MM.1S (cell line): ENCODE results near the gene TUBA3C.

ENCODE experiments used
- DNase-seq: peaks from one replicate; pipeline ENCODE4 v3.0.0-alpha.2; 2015
- H2AFZ ChIP-seq: fragments of 300-600 bp; sonication (generic); 2 replicates; pipeline ENCODE4 v1.6.0; 2016; ENCODE audit warnings: antibody characterized with exemption, low read length
- H3F3A ChIP-seq: fragments of 300-600 bp; sonication (generic); 2 replicates; pipeline ENCODE4 v1.6.1; 2016; ENCODE audit warnings: mild to moderate bottlenecking, antibody characterized with exemption, low read length, moderate library complexity, mixed read lengths; ENCODE audit not compliant: insufficient read depth
- H3K27ac ChIP-seq: fragments of 300-600 bp; sonication (generic); 2 replicates; pipeline ENCODE4 v1.5.1; 2016; ENCODE audit warnings: mild to moderate bottlenecking, low read length
- H3K27me3 ChIP-seq: fragments of 300-600 bp; sonication (generic); replicated peaks from 2 replicates; pipeline ENCODE4 v1.6.0; 2016; ENCODE audit warnings: low read length; ENCODE audit not compliant: insufficient read depth
- H3K36me3 ChIP-seq: fragments of 300-600 bp; sonication (generic); replicated peaks from 2 replicates; pipeline ENCODE4 v1.6.1; 2016; ENCODE audit warnings: mild to moderate bottlenecking, low read length, mixed read lengths; ENCODE audit not compliant: insufficient read depth
- H3K4me1 ChIP-seq: fragments of 300-600 bp; sonication (generic); 2 replicates; pipeline ENCODE4 v1.6.1; 2016; ENCODE audit warnings: low read length, mixed read lengths
- H3K4me2 ChIP-seq: fragments of 300-600 bp; sonication (generic); 2 replicates; pipeline ENCODE4 v1.6.0; 2016; ENCODE audit warnings: low read depth, low read length
- H3K4me3 ChIP-seq: fragments of 300-600 bp; sonication (generic); 2 replicates; pipeline ENCODE4 v1.5.1; 2016; ENCODE audit warnings: low read length, mixed read lengths
- H3K79me2 ChIP-seq: fragments of 300-600 bp; sonication (generic); 2 replicates; pipeline ENCODE4 v1.6.1; 2016; ENCODE audit warnings: mixed run types, low read length, mixed read lengths
- H3K9ac ChIP-seq: fragments of 300-600 bp; sonication (generic); 2 replicates; pipeline ENCODE4 v1.6.1; 2016; ENCODE audit warnings: low read length, mixed read lengths
- H3K9me2 ChIP-seq: fragments of 300-600 bp; sonication (generic); replicated peaks from 2 replicates; pipeline ENCODE4 v1.6.1; 2016; ENCODE audit warnings: mild to moderate bottlenecking, low read length, mixed read lengths; ENCODE audit not compliant: insufficient read depth
- H3K9me3 ChIP-seq: fragments of 300-600 bp; sonication (generic); replicated peaks from 2 replicates; pipeline ENCODE4 v1.6.1; 2016; ENCODE audit warnings: mild to moderate bottlenecking, low read length, mixed read lengths; ENCODE audit not compliant: insufficient read depth
- H4K20me1 ChIP-seq: fragments of 300-600 bp; sonication (generic); 2 replicates; pipeline ENCODE4 v1.6.1; 2016; ENCODE audit warnings: mild to moderate bottlenecking, low read length, moderate library complexity, mixed read lengths; ENCODE audit not compliant: insufficient read depth
- EZH2 ChIP-seq: fragments of 300-600 bp; sonication (generic); optimal IDR thresholded peaks from 2 replicates; pipeline ENCODE3; 2017; ENCODE audit warnings: low read depth, mild to moderate bottlenecking, antibody characterized with exemption, low read length, mixed read lengths
- EZH2phosphoT487 ChIP-seq: fragments of 300-600 bp; sonication (generic); IDR thresholded peaks from 2 replicates; pipeline ENCODE4 v1.6.1; 2018; ENCODE audit warnings: antibody characterized with exemption, low read length
- TF ChIP-seq, protein P1 (sequence below): fragments of 300-600 bp; sonication (generic); IDR thresholded peaks from 2 replicates; pipeline ENCODE4 v1.5.1; 2016; ENCODE audit warnings: antibody characterized with exemption, low read length, mixed read lengths

Gene TUBA3C

DNA sequence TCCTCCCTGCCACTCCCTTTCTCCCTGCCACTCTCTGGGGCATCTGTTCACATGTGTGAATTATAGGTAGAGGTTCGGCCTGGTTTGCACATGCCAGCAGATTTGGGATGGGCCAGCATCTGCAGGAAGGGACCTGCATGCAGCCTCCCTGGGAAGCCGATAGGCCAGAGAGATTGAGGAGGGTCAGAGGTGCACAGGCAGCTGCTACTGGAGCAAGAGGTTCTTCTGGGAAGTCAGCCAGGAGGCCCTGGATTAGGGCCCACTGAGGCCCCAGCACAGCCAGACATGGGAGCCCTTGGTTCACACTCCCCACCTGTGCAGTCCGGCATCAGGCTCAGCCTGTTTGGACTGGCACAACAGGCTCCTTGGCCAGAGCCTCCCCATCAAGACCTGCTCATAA lies 12.1 kb downstream of the TUBA3C start:
- H3F3A ChIP-seq, result no peaks in the 10 kb centered on the region
- DNase-seq, result no peak
- no peak overlapping the region for H3K27ac ChIP-seq
- H3K36me3 ChIP-seq, result no peaks in the 10 kb centered on the region
- TF ChIP-seq EZH2 (no peak), EZH2phosphoT487 (no peak)
- TF ChIP-seq, protein P1, sequence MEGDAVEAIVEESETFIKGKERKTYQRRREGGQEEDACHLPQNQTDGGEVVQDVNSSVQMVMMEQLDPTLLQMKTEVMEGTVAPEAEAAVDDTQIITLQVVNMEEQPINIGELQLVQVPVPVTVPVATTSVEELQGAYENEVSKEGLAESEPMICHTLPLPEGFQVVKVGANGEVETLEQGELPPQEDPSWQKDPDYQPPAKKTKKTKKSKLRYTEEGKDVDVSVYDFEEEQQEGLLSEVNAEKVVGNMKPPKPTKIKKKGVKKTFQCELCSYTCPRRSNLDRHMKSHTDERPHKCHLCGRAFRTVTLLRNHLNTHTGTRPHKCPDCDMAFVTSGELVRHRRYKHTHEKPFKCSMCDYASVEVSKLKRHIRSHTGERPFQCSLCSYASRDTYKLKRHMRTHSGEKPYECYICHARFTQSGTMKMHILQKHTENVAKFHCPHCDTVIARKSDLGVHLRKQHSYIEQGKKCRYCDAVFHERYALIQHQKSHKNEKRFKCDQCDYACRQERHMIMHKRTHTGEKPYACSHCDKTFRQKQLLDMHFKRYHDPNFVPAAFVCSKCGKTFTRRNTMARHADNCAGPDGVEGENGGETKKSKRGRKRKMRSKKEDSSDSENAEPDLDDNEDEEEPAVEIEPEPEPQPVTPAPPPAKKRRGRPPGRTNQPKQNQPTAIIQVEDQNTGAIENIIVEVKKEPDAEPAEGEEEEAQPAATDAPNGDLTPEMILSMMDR, result no peak
- H3K79me2 ChIP-seq, result no peaks in the 10 kb centered on the region
- H3K9ac ChIP-seq, result no peak overlapping the region
- H3K9me2 ChIP-seq, result no peaks in the 10 kb centered on the region
- H4K20me1 ChIP-seq, result no peaks in the 10 kb centered on the region
- H2AFZ ChIP-seq, result no peak overlapping the region
- H3K4me3 ChIP-seq, result no peak overlapping the region
- H3K9me3 ChIP-seq, result no peaks in the 10 kb centered on the region
- H3K4me2 ChIP-seq, result no peak overlapping the region
- no peaks in the 10 kb centered on the region for H3K4me1 ChIP-seq
- H3K27me3 ChIP-seq, result no peaks in the 10 kb centered on the region

DNA sequence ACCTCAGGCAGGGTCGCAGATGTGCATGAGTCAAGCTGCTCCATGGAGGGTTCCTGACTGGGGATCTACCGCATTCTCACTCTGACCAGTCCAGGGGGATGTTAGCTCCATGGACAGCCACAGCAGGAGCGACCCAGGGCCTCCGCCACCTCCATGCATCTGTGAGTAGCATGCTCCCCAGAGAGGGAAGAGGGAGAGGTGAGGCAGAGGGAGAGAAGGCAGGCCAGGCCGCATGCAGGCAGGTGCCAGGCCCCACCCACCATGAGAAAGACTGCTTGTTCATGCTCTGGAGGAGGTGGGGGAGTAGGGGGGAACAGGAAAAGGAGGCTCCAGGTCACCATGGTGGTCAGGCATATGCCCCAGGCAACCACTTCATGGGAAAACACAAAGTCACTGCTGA lies 20.3 kb downstream of the TUBA3C start:
- H3K9ac ChIP-seq, result no peak overlapping the region
- H4K20me1 ChIP-seq, result no peaks in the 10 kb centered on the region
- TF ChIP-seq, protein P1, result no peak
- TF ChIP-seq EZH2phosphoT487 (no peak), EZH2 (no peak)
- DNase-seq, result no peak
- no peaks in the 10 kb centered on the region for H3K9me3 ChIP-seq
- H2AFZ ChIP-seq, result no peak overlapping the region
- no peaks in the 10 kb centered on the region for H3K9me2 ChIP-seq
- no peak overlapping the region for H3K27ac ChIP-seq
- no peak overlapping the region for H3K4me3 ChIP-seq
- H3K36me3 ChIP-seq, result no peaks in the 10 kb centered on the region
- no peaks in the 10 kb centered on the region for H3K79me2 ChIP-seq
- H3K27me3 ChIP-seq, result no peaks in the 10 kb centered on the region
- H3K4me2 ChIP-seq, result no peak overlapping the region
- no peaks in the 10 kb centered on the region for H3K4me1 ChIP-seq
- no peaks in the 10 kb centered on the region for H3F3A ChIP-seq

DNA sequence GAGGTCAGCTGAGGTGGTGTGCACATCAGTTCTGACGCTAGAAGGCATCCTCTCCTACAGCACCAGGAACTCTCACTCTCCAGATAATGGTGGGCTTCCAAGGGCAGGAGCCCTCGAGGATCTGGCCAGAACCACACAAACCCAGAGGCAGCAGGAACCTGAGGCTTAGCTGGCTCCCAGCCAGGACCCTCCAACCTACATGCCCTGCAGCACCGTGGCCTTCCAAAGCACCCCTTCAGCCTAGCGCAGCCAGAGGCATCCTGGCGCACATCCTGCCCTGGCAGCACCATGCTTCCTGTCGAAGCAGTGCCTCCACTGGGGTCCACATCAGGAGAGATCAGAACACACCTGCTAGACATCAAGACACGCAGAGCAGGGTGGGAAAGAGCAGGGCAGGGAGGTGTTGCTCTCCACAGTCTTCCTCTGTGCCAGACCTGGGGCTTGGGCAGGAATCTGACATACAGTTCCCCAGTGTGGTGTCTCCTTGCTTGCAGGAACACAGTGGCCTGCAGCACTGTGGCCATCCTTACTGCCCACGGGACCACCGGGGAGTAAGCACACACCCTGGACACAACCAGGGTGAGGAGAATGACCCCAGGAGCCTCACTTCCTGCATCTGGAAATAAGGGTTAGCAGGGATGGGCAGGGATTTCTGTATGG lies 21.7 kb downstream of the TUBA3C start:
- H3K36me3 ChIP-seq, result no peaks in the 10 kb centered on the region
- H3K4me1 ChIP-seq, result no peaks in the 10 kb centered on the region
- no peak overlapping the region for H3K27ac ChIP-seq
- no peaks in the 10 kb centered on the region for H3K9me2 ChIP-seq
- no peak overlapping the region for H3K4me3 ChIP-seq
- H3K79me2 ChIP-seq, result no peaks in the 10 kb centered on the region
- TF ChIP-seq, protein P1, result no peak
- TF ChIP-seq EZH2 (no peak), EZH2phosphoT487 (no peak)
- no peaks in the 10 kb centered on the region for H4K20me1 ChIP-seq
- no peak overlapping the region for H3K4me2 ChIP-seq
- H3K27me3 ChIP-seq, result no peaks in the 10 kb centered on the region
- H2AFZ ChIP-seq, result no peak overlapping the region
- no peak overlapping the region for H3K9ac ChIP-seq
- DNase-seq, result no peak
- no peaks in the 10 kb centered on the region for H3F3A ChIP-seq
- no peaks in the 10 kb centered on the region for H3K9me3 ChIP-seq
